ENCODE results near the gene MED31.

Gene MED31

GRCh38 chr17:6643451-6644125, 7.8 kb downstream of the MED31 start:
- POLR2A ChIA-PET: no interaction called here
- Histone ChIP-seq H3K4me1 (ENCODE audit: control extremely low read depth in 1 of 4, control insufficient read depth in 4 of 4, insufficient read depth in 4 of 4, low read length in 3 of 4) (peaks cover 7 to 27% (median 23%) of the 10 kb centered on the region in 4 experiments), H3K27ac (ENCODE audit: insufficient read depth in 1 of 2, low read depth in 1 of 2, low read length in 2 of 2, poor library complexity in 1 of 2, severe bottlenecking in 2 of 2) (no peak overlapping the region), H3K27me3 (replicated peaks in 2 of 5; ENCODE audit: control insufficient read depth in 4 of 5, insufficient read depth in 5 of 5, low read length in 4 of 5) (no peaks in the 10 kb centered on the region), H3K4me3 (ENCODE audit: control insufficient read depth in 1 of 7, extremely low read depth in 1 of 7, insufficient read depth in 4 of 7, low read depth in 2 of 7, low read length in 6 of 7) (no peak overlapping the region), H3K9me3 (ENCODE audit: control extremely low read depth in 1 of 5, control insufficient read depth in 4 of 5, insufficient read depth in 2 of 5, low read depth in 1 of 5, low read length in 4 of 5) (no peaks in the 10 kb centered on the region), H3K36me3 (ENCODE audit: control insufficient read depth in 4 of 4, insufficient read depth in 4 of 4, low read length in 3 of 4) (peaks cover 6 to 32% (median 18%) of the 10 kb centered on the region in 4 experiments)
- 100% methylated on average over 1 of the region's 5 CpGs for WGBS (ENCODE audit: insufficient coverage)
- no peak for DNase-seq
- CTCF ChIA-PET: no interaction called here

GRCh38 chr17:6642592-6642991, 8.8 kb downstream of the MED31 start:
- Histone ChIP-seq H3K9me3 (ENCODE audit: control extremely low read depth in 1 of 5, control insufficient read depth in 4 of 5, insufficient read depth in 2 of 5, low read depth in 1 of 5, low read length in 4 of 5) (no peaks in the 10 kb centered on the region), H3K36me3 (ENCODE audit: control insufficient read depth in 4 of 4, insufficient read depth in 4 of 4, low read length in 3 of 4) (peaks cover 6 to 29% (median 17%) of the 10 kb centered on the region in 4 experiments), H3K27ac (ENCODE audit: insufficient read depth in 1 of 2, low read depth in 1 of 2, low read length in 2 of 2, poor library complexity in 1 of 2, severe bottlenecking in 2 of 2) (no peak overlapping the region), H3K4me3 (ENCODE audit: control insufficient read depth in 1 of 7, extremely low read depth in 1 of 7, insufficient read depth in 4 of 7, low read depth in 2 of 7, low read length in 6 of 7) (no peak overlapping the region), H3K4me1 (ENCODE audit: control extremely low read depth in 1 of 4, control insufficient read depth in 4 of 4, insufficient read depth in 4 of 4, low read length in 3 of 4) (peaks cover 7 to 37% (median 31%) of the 10 kb centered on the region in 4 experiments), H3K27me3 (replicated peaks in 2 of 5; ENCODE audit: control insufficient read depth in 4 of 5, insufficient read depth in 5 of 5, low read length in 4 of 5) (no peaks in the 10 kb centered on the region)
- 100% methylated on average over 1 of the region's 2 CpGs for WGBS (ENCODE audit: insufficient coverage)
- ChIA-PET POLR2A (no interaction called here), CTCF (interaction anchor here (1.8 kb wide), 1 partner anchor 8 kb away, joined by 7 read pairs; the partner anchor contains the start of genes C17orf100 and MED31)
- no peak for DNase-seq

- 8% methylated on average over 19 of the region's 20 CpGs for WGBS (ENCODE audit: insufficient coverage)
- Histone ChIP-seq H3K9me3 (ENCODE audit: control extremely low read depth in 1 of 5, control insufficient read depth in 4 of 5, insufficient read depth in 2 of 5, low read depth in 1 of 5, low read length in 4 of 5) (no peaks in the 10 kb centered on the region), H3K4me3 (ENCODE audit: control insufficient read depth in 1 of 7, extremely low read depth in 1 of 7, insufficient read depth in 4 of 7, low read depth in 2 of 7, low read length in 6 of 7) (peak overlapping the region; percentile 88 to 97 (median 90)), H3K36me3 (ENCODE audit: control insufficient read depth in 4 of 4, insufficient read depth in 4 of 4, low read length in 3 of 4) (peaks cover 4 to 23% (median 14%) of the 10 kb centered on the region in 4 experiments), H3K4me1 (ENCODE audit: control extremely low read depth in 1 of 4, control insufficient read depth in 4 of 4, insufficient read depth in 4 of 4, low read length in 3 of 4) (peaks cover 7 to 38% (median 31%) of the 10 kb centered on the region in 4 experiments), H3K27me3 (replicated peaks in 2 of 5; ENCODE audit: control insufficient read depth in 4 of 5, insufficient read depth in 5 of 5, low read length in 4 of 5) (no peaks in the 10 kb centered on the region), H3K27ac (ENCODE audit: insufficient read depth in 1 of 2, low read depth in 1 of 2, low read length in 2 of 2, poor library complexity in 1 of 2, severe bottlenecking in 2 of 2) (peak overlapping the region; percentile 58 to 91)
- CTCF ChIA-PET: interaction anchor here (1.8 kb wide), 1 partner anchor 9 kb away, joined by 7 read pairs; the partner anchor contains the start of genes C17orf100 and MED31
- no peak for DNase-seq
- POLR2A ChIA-PET: no interaction called here
Observed at GRCh38 chr17:6641247-6641863, 10.1 kb downstream of the MED31 start.

GRCh38 chr17:6640536-6641246, 10.7 kb downstream of the MED31 start, which contains the start of the genes KIAA0753 and TXNDC17:
TSS of gene KIAA0753 (minus strand) at chr17:6640711. CDS start at chr17:6635103, 5,608 bp downstream.
TSS of gene TXNDC17 (plus strand) at chr17:6641060. CDS start at chr17:6641083, 23 bp downstream.
- peak; percentile 88 to 90 (median 89) for DNase-seq
- 0% methylated on average over 49 of the region's 52 CpGs for WGBS (ENCODE audit: insufficient coverage)
- H3K4me1 ChIP-seq (ENCODE audit: control extremely low read depth in 1 of 4, control insufficient read depth in 4 of 4, insufficient read depth in 4 of 4, low read length in 3 of 4): peaks cover 7 to 38% (median 31%) of the 10 kb centered on the region in 4 experiments
- no peaks in the 10 kb centered on the region for H3K27me3 ChIP-seq (replicated peaks in 2 of 5; ENCODE audit: control insufficient read depth in 4 of 5, insufficient read depth in 5 of 5, low read length in 4 of 5)
- ChIA-PET POLR2A (no interaction called here), CTCF (interaction anchor here (1.7 kb wide), 1 partner anchor 10 kb away, joined by 5 read pairs; no protein-coding TSS in a partner anchor)
- H3K27ac ChIP-seq (ENCODE audit: insufficient read depth in 1 of 2, low read depth in 1 of 2, low read length in 2 of 2, poor library complexity in 1 of 2, severe bottlenecking in 2 of 2): peak within 1 kb of the TSS; percentile 77 to 91
- peaks cover 4 to 20% (median 13%) of the 10 kb centered on the region in 4 experiments for H3K36me3 ChIP-seq (ENCODE audit: control insufficient read depth in 4 of 4, insufficient read depth in 4 of 4, low read length in 3 of 4)
- no peaks in the 10 kb centered on the region for H3K9me3 ChIP-seq (ENCODE audit: control extremely low read depth in 1 of 5, control insufficient read depth in 4 of 5, insufficient read depth in 2 of 5, low read depth in 1 of 5, low read length in 4 of 5)
- H3K4me3 ChIP-seq (ENCODE audit: control insufficient read depth in 1 of 7, extremely low read depth in 1 of 7, insufficient read depth in 4 of 7, low read depth in 2 of 7, low read length in 6 of 7): peak within 1 kb of the TSS; percentile 88 to 97 (median 90)

- peak in 2 of 3 donors; percentile 37 to 59 for DNase-seq
- Histone ChIP-seq H3K4me3 (ENCODE audit: control insufficient read depth in 1 of 7, extremely low read depth in 1 of 7, insufficient read depth in 4 of 7, low read depth in 2 of 7, low read length in 6 of 7) (peak overlapping the region; percentile 88 to 97 (median 90)), H3K4me1 (ENCODE audit: control extremely low read depth in 1 of 4, control insufficient read depth in 4 of 4, insufficient read depth in 4 of 4, low read length in 3 of 4) (peaks cover 7 to 38% (median 31%) of the 10 kb centered on the region in 4 experiments), H3K36me3 (ENCODE audit: control insufficient read depth in 4 of 4, insufficient read depth in 4 of 4, low read length in 3 of 4) (peaks cover 4 to 19% (median 11%) of the 10 kb centered on the region in 4 experiments), H3K27me3 (replicated peaks in 2 of 5; ENCODE audit: control insufficient read depth in 4 of 5, insufficient read depth in 5 of 5, low read length in 4 of 5) (no peaks in the 10 kb centered on the region), H3K9me3 (ENCODE audit: control extremely low read depth in 1 of 5, control insufficient read depth in 4 of 5, insufficient read depth in 2 of 5, low read depth in 1 of 5, low read length in 4 of 5) (no peaks in the 10 kb centered on the region), H3K27ac (ENCODE audit: insufficient read depth in 1 of 2, low read depth in 1 of 2, low read length in 2 of 2, poor library complexity in 1 of 2, severe bottlenecking in 2 of 2) (peak overlapping the region; percentile 77 to 91)
- CTCF ChIA-PET: interaction anchor here (1.7 to 2.0 kb wide), 2 partner anchors 8 to 10 kb away, joined by 5 read pairs; no protein-coding TSS in a partner anchor
- under 1% methylated on average over 57 of the region's 67 CpGs for WGBS (ENCODE audit: insufficient coverage)
- POLR2A ChIA-PET: interaction anchor here (0.8 kb wide), 1 partner anchor 12 kb away, joined by 3 read pairs; the partner anchor contains the start of genes C17orf100 and MED31
Observed at GRCh38 chr17:6639586-6640535, 11.5 kb downstream of the MED31 start.

GRCh38 chr17:6639014-6639585, 12.3 kb downstream of the MED31 start:
- ChIA-PET POLR2A (interaction anchor here (0.8 kb wide), 1 partner anchor 12 kb away, joined by 3 read pairs; the partner anchor contains the start of genes C17orf100 and MED31), CTCF (interaction anchor here (0.6 to 2.0 kb wide), 3 partner anchors 9 to 203 kb away, joined by 3 to 5 read pairs (median 5); no protein-coding TSS in a partner anchor)
- H3K9me3 ChIP-seq (ENCODE audit: control extremely low read depth in 1 of 5, control insufficient read depth in 4 of 5, insufficient read depth in 2 of 5, low read depth in 1 of 5, low read length in 4 of 5): no peaks in the 10 kb centered on the region
- peak overlapping the region in 6 of 7 experiments; percentile 88 to 96 (median 90) for H3K4me3 ChIP-seq (ENCODE audit: control insufficient read depth in 1 of 7, extremely low read depth in 1 of 7, insufficient read depth in 4 of 7, low read depth in 2 of 7, low read length in 6 of 7)
- peaks cover 7 to 38% (median 31%) of the 10 kb centered on the region in 4 experiments for H3K4me1 ChIP-seq (ENCODE audit: control extremely low read depth in 1 of 4, control insufficient read depth in 4 of 4, insufficient read depth in 4 of 4, low read length in 3 of 4)
- 63% methylated on average over 11 of the region's 15 CpGs for WGBS (ENCODE audit: insufficient coverage)
- peaks cover 4 to 17% (median 10%) of the 10 kb centered on the region in 4 experiments for H3K36me3 ChIP-seq (ENCODE audit: control insufficient read depth in 4 of 4, insufficient read depth in 4 of 4, low read length in 3 of 4)
- H3K27me3 ChIP-seq (replicated peaks in 2 of 5; ENCODE audit: control insufficient read depth in 4 of 5, insufficient read depth in 5 of 5, low read length in 4 of 5): no peaks in the 10 kb centered on the region
- peak overlapping the region in 1 of 2 experiments; percentile 91 for H3K27ac ChIP-seq (ENCODE audit: insufficient read depth in 1 of 2, low read depth in 1 of 2, low read length in 2 of 2, poor library complexity in 1 of 2, severe bottlenecking in 2 of 2)
- no peak for DNase-seq
